ENCODE data around the gene RNU6-8. TPM values are rescaled to one million over a fixed set of nuclear protein-coding genes. Genes with fewer than 3 reads are reported as not detected.

Gene RNU6-8
- total and polyA plus RNA-seq, 7 donors, result not detected

GRCh38 chr14:32249780-32250179, 46.7 kb upstream of the RNU6-8 start:
- TF ChIP-seq POLR2AphosphoS5 (IDR thresholded peaks at IDR 0.05), result no peak
- no peak for TF ChIP-seq CTCF (IDR thresholded peaks at IDR 0.05)
- no peak for TF ChIP-seq POLR2A (IDR thresholded peaks at IDR 0.05)
- H3K4me3 ChIP-seq, result no peak overlapping the region
- WGBS, 2 donors, result 79 to 87% methylated on average over 4 of the region's 4 CpGs
- intact Hi-C loops (cut with DNase I), result loop anchor here (5.0 kb wide), 5 partner anchors 257 to 792 kb away; partner anchors contain the start of gene DTD2
- no peaks in the 10 kb centered on the region for H3K9me3 ChIP-seq
- H3K27me3 ChIP-seq, result no peaks in the 10 kb centered on the region
- H3K36me3 ChIP-seq, result no peaks in the 10 kb centered on the region
- peaks cover 0 to 21% (median 15%) of the 10 kb centered on the region in 4 donors for H3K4me1 ChIP-seq
- H3K27ac ChIP-seq, result no peak overlapping the region
- DNase-seq, result no peak

GRCh38 chr14:32249371-32249770, 46.3 kb upstream of the RNU6-8 start:
- H3K9me3 ChIP-seq, result no peaks in the 10 kb centered on the region
- no peaks in the 10 kb centered on the region for H3K36me3 ChIP-seq
- H3K4me3 ChIP-seq, result no peak overlapping the region
- no peak for TF ChIP-seq POLR2AphosphoS5 (IDR thresholded peaks at IDR 0.05)
- no peak for TF ChIP-seq POLR2A (IDR thresholded peaks at IDR 0.05)
- no peak for TF ChIP-seq EP300 (IDR thresholded peaks at IDR 0.05)
- TF ChIP-seq CTCF (IDR thresholded peaks at IDR 0.05), result no peak
- peaks cover 0 to 17% (median 13%) of the 10 kb centered on the region in 4 donors for H3K4me1 ChIP-seq
- H3K27ac ChIP-seq, result no peak overlapping the region
- WGBS, 2 donors, result 86 to 88% methylated on average over 5 of the region's 5 CpGs
- no peak for DNase-seq
- no peaks in the 10 kb centered on the region for H3K27me3 ChIP-seq
- intact Hi-C loops (cut with DNase I), result no loop called here

GRCh38 chr14:32246751-32247150, 43.7 kb upstream of the RNU6-8 start:
- DNase-seq, result no peak
- no peaks in the 10 kb centered on the region for H3K27me3 ChIP-seq
- H3K4me3 ChIP-seq, result no peak overlapping the region
- no peaks in the 10 kb centered on the region for H3K36me3 ChIP-seq
- TF ChIP-seq POLR2AphosphoS5 (IDR thresholded peaks at IDR 0.05) (no peak), EP300 (IDR thresholded peaks at IDR 0.05) (no peak), POLR2A (IDR thresholded peaks at IDR 0.05) (no peak), CTCF (IDR thresholded peaks at IDR 0.05) (no peak)
- WGBS, 2 donors, result 91 to 93% methylated on average over 5 of the region's 5 CpGs
- H3K4me1 ChIP-seq, result peaks cover 0 to 11% (median 8%) of the 10 kb centered on the region in 4 donors
- intact Hi-C loops (cut with DNase I), result no loop called here
- no peak overlapping the region for H3K27ac ChIP-seq
- H3K9me3 ChIP-seq, result no peaks in the 10 kb centered on the region

GRCh38 chr14:32244404-32244803, 41.3 kb upstream of the RNU6-8 start:
- Histone ChIP-seq H3K4me3 (no peak overlapping the region), H3K9me3 (no peaks in the 10 kb centered on the region), H3K4me1 (no peaks in the 10 kb centered on the region), H3K27me3 (no peaks in the 10 kb centered on the region), H3K27ac (no peak overlapping the region), H3K36me3 (no peaks in the 10 kb centered on the region)
- intact Hi-C loops (cut with DNase I), result no loop called here
- no peak for DNase-seq
- TF ChIP-seq POLR2A (IDR thresholded peaks at IDR 0.05) (no peak), CTCF (IDR thresholded peaks at IDR 0.05) (no peak), EP300 (IDR thresholded peaks at IDR 0.05) (no peak), POLR2AphosphoS5 (IDR thresholded peaks at IDR 0.05) (no peak)

- WGBS, 2 donors, result 14 to 46% methylated on average over 1 of the region's 1 CpG
- Histone ChIP-seq H3K4me3 (no peak overlapping the region), H3K27me3 (no peaks in the 10 kb centered on the region), H3K27ac (no peak overlapping the region), H3K4me1 (peaks cover 0 to 26% (median 16%) of the 10 kb centered on the region in 4 donors), H3K36me3 (no peaks in the 10 kb centered on the region), H3K9me3 (no peaks in the 10 kb centered on the region)
- intact Hi-C loops (cut with DNase I), result no loop called here
- DNase-seq, result no peak
- no peak for TF ChIP-seq POLR2AphosphoS5 (IDR thresholded peaks at IDR 0.05)
- no peak for TF ChIP-seq CTCF (IDR thresholded peaks at IDR 0.05)
- no peak for TF ChIP-seq EP300 (IDR thresholded peaks at IDR 0.05)
- no peak for TF ChIP-seq POLR2A (IDR thresholded peaks at IDR 0.05)
Observed at GRCh38 chr14:32233260-32233659, 30.2 kb upstream of the RNU6-8 start.

All from sigmoid colon (tissue), 7 donors.